Stimulated activated CD4-positive, alpha-beta T cell treated with anti-CD3 and anti-CD28 coated beads, Interleukin-1b, Interleukin-23, amount 100 ng/mL, for 24 hours (primary cell): Measurements from ENCODE around the gene WDR33.

Experiments
- DNase-seq, 4 experiments: peaks; one replicate each; pipeline ENCODE4 v3.0.0-alpha.2; 2020; ENCODE audit warnings: low read depth in 4 of 4, low spot score in 1 of 4

The WDR33 gene

GRCh38 chr2:127674241-127675209, 136.4 kb downstream of the WDR33 start:
- DNase-seq = peak in 1 of 4 experiments; percentile 2

DNA sequence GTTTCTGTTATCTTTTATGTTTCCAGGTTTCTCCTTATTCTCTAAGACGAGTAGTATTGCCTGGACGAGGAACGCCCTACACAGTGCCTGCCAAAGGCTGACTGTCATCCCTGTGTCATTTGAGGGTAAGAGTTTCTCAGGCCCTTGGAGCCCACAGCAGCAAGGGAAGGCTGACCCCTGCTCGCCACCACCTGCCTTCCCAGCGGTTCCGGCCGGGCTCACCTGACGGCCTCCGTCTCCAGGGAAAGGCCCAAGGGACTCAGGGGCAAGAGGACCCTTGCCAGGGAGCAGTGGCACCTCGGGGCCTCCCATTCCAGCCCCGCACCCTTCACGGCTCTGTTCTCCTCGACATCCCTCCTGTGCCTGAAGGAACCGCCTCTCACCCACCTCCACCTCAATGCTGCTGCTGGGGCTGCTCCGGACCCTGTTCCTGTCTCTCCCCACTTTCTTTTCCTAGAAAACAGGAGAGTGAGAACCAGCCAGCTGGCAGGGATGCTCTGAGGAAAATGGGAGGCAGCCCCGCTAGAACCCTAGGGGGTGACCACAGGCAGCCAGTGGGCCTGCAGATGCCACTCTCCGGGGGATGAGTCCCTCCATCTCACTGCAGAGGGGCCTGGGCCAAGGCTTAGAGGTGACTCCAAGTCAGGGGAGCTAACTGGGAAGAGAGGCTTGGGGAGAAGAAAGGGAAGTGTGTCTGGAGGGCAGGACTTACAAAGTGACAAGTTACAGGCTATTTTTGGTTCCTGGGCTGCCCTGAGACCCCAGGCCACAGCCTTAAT, 137.5 kb downstream of the WDR33 start:
- DNase-seq = no peak

GRCh38 chr2:127672341-127673224, 138.4 kb downstream of the WDR33 start:
- no peak for DNase-seq

DNA sequence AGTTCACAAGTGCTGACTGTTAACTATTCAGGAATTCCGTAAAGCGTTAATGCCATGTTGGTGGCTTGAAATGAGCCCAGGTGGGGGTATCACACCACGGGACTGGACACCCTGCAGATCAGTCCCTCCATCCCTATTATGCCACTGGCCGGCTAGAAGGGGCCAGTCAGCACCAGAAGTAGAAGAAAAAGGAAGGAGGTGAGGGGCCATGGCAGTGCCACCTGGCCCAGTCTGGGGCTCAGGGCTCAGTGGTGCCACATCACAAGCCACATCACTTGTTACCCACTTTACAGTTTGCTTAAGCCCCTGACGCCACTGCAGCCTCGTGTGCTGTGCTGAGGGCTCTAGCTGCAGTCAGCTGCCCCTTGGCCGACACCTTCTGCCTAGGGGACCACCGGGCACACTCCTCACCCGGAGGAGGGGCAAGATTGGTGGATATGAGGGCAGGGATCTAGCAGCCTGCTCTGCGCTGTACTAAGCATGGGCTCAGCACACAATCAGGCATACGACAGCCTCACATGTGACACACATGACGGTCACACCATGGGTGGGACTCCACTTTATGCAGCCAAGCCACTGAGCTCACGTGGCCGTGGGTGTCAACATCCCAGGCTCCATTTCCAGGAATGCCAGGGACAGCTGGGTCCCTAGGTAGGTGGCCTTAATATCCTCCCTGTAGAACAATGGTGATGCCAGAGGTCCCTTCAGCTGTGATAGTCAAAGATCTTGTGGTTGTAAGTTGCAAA, 139.2 kb downstream of the WDR33 start:
- DNase-seq = no peak

DNA sequence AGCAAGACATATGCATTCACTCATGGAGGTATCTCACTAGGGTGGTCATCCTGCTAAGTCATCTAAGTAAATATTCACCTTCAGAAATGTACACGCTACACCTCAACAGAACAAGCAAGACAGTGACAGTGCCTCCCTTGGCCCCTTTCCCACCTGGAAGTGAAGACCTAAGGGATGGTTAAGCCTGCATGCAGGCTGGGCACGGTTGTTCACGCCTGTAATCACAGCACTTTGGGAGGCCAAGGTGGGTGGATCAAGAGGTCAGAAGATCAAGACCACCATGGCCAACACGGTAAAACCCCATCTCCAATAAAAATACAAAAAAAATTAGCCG, 140.0 kb downstream of the WDR33 start:
- no peak for DNase-seq

GRCh38 chr2:127670055-127670956, 140.7 kb downstream of the WDR33 start:
- no peak for DNase-seq

DNA sequence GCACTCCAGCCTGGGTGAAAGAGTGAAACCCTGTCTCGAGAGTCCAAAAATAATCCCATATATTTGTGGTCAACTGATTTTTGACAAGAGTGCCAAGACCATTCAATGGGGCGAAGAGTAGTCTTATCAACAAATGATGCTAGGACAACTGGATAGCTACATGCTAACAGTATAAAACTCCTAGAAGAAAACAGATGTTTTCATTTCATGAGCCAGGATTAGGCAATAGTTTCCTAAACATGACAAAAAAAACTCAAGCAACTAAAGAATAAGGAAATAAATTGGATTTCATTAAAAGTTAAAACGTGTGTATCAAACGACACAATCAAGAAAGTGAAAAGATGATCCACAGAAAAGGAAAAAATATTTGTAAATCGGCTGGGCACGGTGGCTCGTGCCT, 141.9 kb downstream of the WDR33 start:
- DNase-seq = no peak

GRCh38 chr2:127665267-127665893, 145.6 kb downstream of the WDR33 start:
- no peak for DNase-seq

GRCh38 chr2:127664895-127665225, 146.1 kb downstream of the WDR33 start:
- no peak for DNase-seq

DNA sequence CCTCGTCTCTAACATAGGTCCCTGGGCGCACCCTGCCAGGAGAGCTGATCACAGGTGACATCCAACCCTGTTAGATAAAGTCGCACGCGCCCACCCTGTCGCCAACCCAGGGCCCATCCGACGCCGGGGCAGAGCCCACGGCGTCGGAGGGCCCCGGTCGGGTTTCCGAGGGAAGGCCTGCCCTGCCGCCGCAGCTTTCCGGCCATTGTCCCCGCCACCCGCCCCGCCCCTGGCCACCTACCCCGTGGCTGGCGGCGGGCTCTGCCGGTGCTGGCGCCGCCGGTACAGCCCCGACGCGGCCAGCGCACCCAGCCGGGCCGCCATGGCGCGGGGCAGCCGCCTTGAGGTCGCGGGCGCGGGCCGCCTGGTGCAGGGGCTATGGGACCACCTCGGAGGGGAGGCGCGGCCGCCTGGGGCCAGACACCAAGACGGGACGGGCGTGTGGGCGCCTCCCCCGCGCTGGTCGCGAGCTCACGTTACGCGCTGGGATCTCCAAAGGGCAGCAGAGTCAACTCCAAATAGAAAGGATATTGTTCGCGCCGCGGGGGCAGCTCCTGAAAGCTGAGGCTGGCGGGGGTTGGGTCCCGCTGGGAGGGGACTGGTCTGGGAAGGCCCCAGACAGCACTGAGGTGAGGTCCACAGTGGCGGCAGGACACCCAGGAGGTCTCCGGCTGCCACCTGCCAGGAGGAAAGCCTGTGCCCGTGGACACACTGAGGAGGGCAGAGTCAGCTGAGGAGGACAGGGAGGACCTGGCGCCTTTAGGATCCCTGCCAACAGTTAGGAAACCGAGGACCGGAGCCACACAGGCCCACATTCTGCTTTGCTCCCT, 146.7 kb downstream of the WDR33 start:
- DNase-seq = no peak

GRCh38 chr2:127663566-127664064, 147.4 kb downstream of the WDR33 start:
- no peak for DNase-seq

- DNase-seq = no peak
Observed at GRCh38 chr2:127662937-127663565, 147.9 kb downstream of the WDR33 start.

- DNase-seq = no peak
Observed at GRCh38 chr2:127661949-127662510, 148.9 kb downstream of the WDR33 start.

- DNase-seq = no peak
Observed at GRCh38 chr2:127661072-127661649, 149.8 kb downstream of the WDR33 start.

DNA sequence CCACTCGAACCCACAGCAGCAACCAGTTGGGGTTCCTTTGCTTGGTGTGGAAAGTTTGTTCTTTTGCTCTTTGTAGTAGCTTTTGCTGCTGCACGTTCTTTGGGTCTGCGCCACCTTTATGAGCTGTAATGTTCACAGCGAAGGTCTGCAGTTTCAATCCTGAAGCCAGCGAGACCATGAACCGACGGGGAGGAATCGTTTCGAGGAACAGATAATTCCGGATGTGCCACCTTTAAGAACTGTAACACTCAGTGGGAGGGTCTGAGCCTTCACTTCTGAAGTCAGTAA, 150.7 kb downstream of the WDR33 start:
- DNase-seq = no peak

GRCh38 chr2:127659408-127660290, 151.3 kb downstream of the WDR33 start:
- no peak for DNase-seq
